Natural killer cell (primary cell): ENCODE results near the gene YAP1. TPM values are rescaled to one million over a fixed set of nuclear protein-coding genes. Genes with fewer than 3 reads are reported as not detected.

ENCODE experiments used
- ATAC-seq, 3 donors: fragments of 150-1000 bp in 2 of 3; fragments of 200-7000 bp in 1 of 3; cut with Tn5 transposase; 1 replicate in 1 of 3; 2 replicates in 2 of 3; pipeline ENCODE4 v1.10.0; 2021; ENCODE audit warnings: mild to moderate bottlenecking in 2 of 3, moderate library complexity in 2 of 3
- DNase-seq, 2 donors: peaks; one replicate each; pipeline versions ENCODE4 v3.0.0 to v3.0.0-alpha.2; 2013 to 2021; ENCODE audit warnings: mixed read lengths in 1 of 2
- H3K27ac ChIP-seq: one replicate; pipeline ENCODE4 v1.5.1; 2013; ENCODE audit warnings: mild to moderate bottlenecking, low read length
- H3K27me3 ChIP-seq: one replicate; pipeline ENCODE4 v1.6.1; 2013; ENCODE audit warnings: low read length; ENCODE audit not compliant: control insufficient read depth, insufficient read depth
- H3K36me3 ChIP-seq: one replicate; pipeline ENCODE4 v1.6.1; 2013; ENCODE audit warnings: low read length; ENCODE audit not compliant: control insufficient read depth, insufficient read depth
- H3K4me1 ChIP-seq: one replicate; pipeline ENCODE4 v1.6.1; 2013; ENCODE audit warnings: low read length; ENCODE audit not compliant: control insufficient read depth, insufficient read depth
- H3K4me3 ChIP-seq: one replicate; pipeline ENCODE4 v1.5.1; 2013; ENCODE audit warnings: low read length
- H3K9me3 ChIP-seq: one replicate; pipeline ENCODE4 v1.6.1; 2013; ENCODE audit warnings: low read length; ENCODE audit not compliant: control insufficient read depth, insufficient read depth
- H3K27ac Mint-ChIP-seq, 2 donors: one replicate each; pipeline ENCODE4 v1.8.0; 2022; ENCODE audit warnings: mild to moderate bottlenecking in 2 of 2, mixed read lengths in 2 of 2, moderate library complexity in 1 of 2
- H3K27me3 Mint-ChIP-seq, 2 donors: one replicate each; pipeline ENCODE4 v1.8.0; 2022; ENCODE audit warnings: low read depth in 2 of 2, mixed read lengths in 2 of 2
- H3K36me3 Mint-ChIP-seq: one replicate; pipeline ENCODE4 v1.8.0; 2022; ENCODE audit warnings: mixed read lengths
- H3K4me1 Mint-ChIP-seq, 2 donors: one replicate each; pipeline ENCODE4 v1.8.0; 2022; ENCODE audit warnings: mixed read lengths in 2 of 2
- H3K4me3 Mint-ChIP-seq: one replicate; pipeline ENCODE4 v1.8.0; 2022; ENCODE audit warnings: mild to moderate bottlenecking, moderate library complexity, mixed read lengths
- H3K9me3 Mint-ChIP-seq, 2 donors: one replicate each; pipeline ENCODE4 v1.8.0; 2022; ENCODE audit warnings: mixed read lengths in 2 of 2
- CTCF ChIP-seq: fragments of 200-600 bp; IDR thresholded peaks from one replicate; pipeline ENCODE4 v1.8.0; 2022; ENCODE audit warnings: antibody characterized with exemption
- WGBS: methylation state at CpG from one replicate; pipeline ENCODE4 v1.1.7; 2013; ENCODE audit warnings: missing lambda C conversion rate; ENCODE audit not compliant: insufficient coverage; 5-methylcytosine and 5-hydroxymethylcytosine counted together
- intact Hi-C: fragments of 100-400 bp; cut with micrococcal nuclease; formaldehyde crosslinking; loops from one replicate; pipeline ENCODE4 v1.14.2; 2022
- total RNA-seq, 4 donors: library from RNA; stranded (reverse); fragments of 120-200 nt in 1 of 4; gene quantifications; one replicate each; pipeline versions ENCODE4 v1.2.3 to v1.2.4, GENCODE V29; 2013 to 2022

YAP1 gene
- total RNA-seq, 3 donors from 2014 or later (not counting 1 experiment from before 2014, with no cell fraction given) = not detected

GRCh38 chr11:102220728-102221467, 110.7 kb downstream of the YAP1 start:
- Histone ChIP-seq H3K36me3 (no peaks in the 10 kb centered on the region), H3K27me3 (peaks cover 2% of the 10 kb centered on the region), H3K4me1 (no peaks in the 10 kb centered on the region), H3K4me3 (no peak overlapping the region), H3K27ac (no peak overlapping the region), H3K9me3 (no peaks in the 10 kb centered on the region)
- Mint-ChIP-seq H3K27ac (no peak overlapping the region), H3K27me3 (peaks cover 13 to 14% of the 10 kb centered on the region in 2 donors), H3K4me1 (no peaks in the 10 kb centered on the region), H3K4me3 (no peak overlapping the region), H3K9me3 (no peaks in the 10 kb centered on the region), H3K36me3 (no peaks in the 10 kb centered on the region)
- intact Hi-C loops = no loop called here
- no peak for DNase-seq
- WGBS = 92% methylated on average over 7 of the region's 7 CpGs
- no peak for TF ChIP-seq CTCF
- ATAC-seq = no peak

DNA sequence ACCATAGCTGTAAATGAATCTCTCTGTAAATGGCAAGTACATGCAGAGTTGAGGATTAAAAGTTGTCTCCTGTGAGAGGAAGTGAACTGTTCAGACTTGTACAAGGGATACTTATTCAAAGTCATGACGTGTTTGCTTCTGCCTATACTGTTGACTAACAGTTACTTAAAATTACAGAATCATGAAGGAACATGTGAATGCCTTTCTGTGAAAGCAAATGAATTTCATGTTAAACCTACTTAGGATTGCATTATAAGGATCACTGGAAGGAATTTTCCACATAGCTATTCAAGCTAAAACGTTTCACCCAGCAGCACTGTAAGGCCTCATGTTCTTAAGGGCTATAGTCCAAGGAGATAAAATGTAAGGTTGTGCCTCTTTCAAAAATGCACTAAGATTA, 113.6 kb downstream of the YAP1 start:
- Histone ChIP-seq H3K4me3 (no peak overlapping the region), H3K27ac (no peak overlapping the region), H3K9me3 (no peaks in the 10 kb centered on the region), H3K27me3 (no peaks in the 10 kb centered on the region), H3K36me3 (no peaks in the 10 kb centered on the region), H3K4me1 (no peaks in the 10 kb centered on the region)
- Mint-ChIP-seq H3K36me3 (no peaks in the 10 kb centered on the region), H3K9me3 (no peaks in the 10 kb centered on the region), H3K4me1 (no peaks in the 10 kb centered on the region), H3K4me3 (no peak overlapping the region), H3K27ac (no peak overlapping the region), H3K27me3 (peaks cover 7 to 14% of the 10 kb centered on the region in 2 donors)
- no peak for DNase-seq
- WGBS = 74% methylated on average over 2 of the region's 2 CpGs
- no peak for TF ChIP-seq CTCF
- intact Hi-C loops = no loop called here
- ATAC-seq = no peak

- H3K4me3 ChIP-seq = no peak overlapping the region
- no peak for TF ChIP-seq CTCF
- no peaks in the 10 kb centered on the region for H3K36me3 ChIP-seq
- H3K36me3 Mint-ChIP-seq = no peaks in the 10 kb centered on the region
- H3K9me3 Mint-ChIP-seq = no peaks in the 10 kb centered on the region
- DNase-seq (no peak), ATAC-seq (no peak)
- H3K27me3 ChIP-seq = no peaks in the 10 kb centered on the region
- no peaks in the 10 kb centered on the region for H3K9me3 ChIP-seq
- H3K27ac Mint-ChIP-seq = no peak overlapping the region
- H3K27ac ChIP-seq = no peak overlapping the region
- peaks cover 13 to 16% of the 10 kb centered on the region in 2 donors for H3K27me3 Mint-ChIP-seq
- no peak overlapping the region for H3K4me3 Mint-ChIP-seq
- no peaks in the 10 kb centered on the region for H3K4me1 Mint-ChIP-seq
- WGBS = 75% methylated on average over 2 of the region's 4 CpGs
- intact Hi-C loops = no loop called here
- no peaks in the 10 kb centered on the region for H3K4me1 ChIP-seq
These were observed 115.7 kb downstream of the YAP1 start for GRCh38 chr11:102225689-102226568.
